H1 (cell line): ENCODE measurements around the gene SAA2. TPM values are rescaled to one million over a fixed set of nuclear protein-coding genes. Genes with fewer than 3 reads are reported as not detected.
A peak's percentile ranks its signal among the peaks of the same experiment; 100 is the strongest.

ENCODE experiments used
- CTCF ChIA-PET: fragments of 300-600 bp; sonication (Branson Sonifier 250); formaldehyde crosslinking; loops from one replicate; lab custom pipeline; 2021; ENCODE audit not compliant: partially characterized antibody; lab: Charles Lee
- POLR2A ChIA-PET: fragments of 300-600 bp; sonication (Branson Sonifier 250); formaldehyde crosslinking; loops from one replicate; lab custom pipeline; 2021; ENCODE audit warnings: inconsistent platforms; ENCODE audit not compliant: partially characterized antibody; lab: Charles Lee
- DNase-seq, 2 experiments: peaks; one replicate each; pipeline versions ENCODE4 v3.0.0 to v3.0.0-alpha.2; 2010 to 2022; ENCODE audit warnings: low spot score in 2 of 2, low read depth in 1 of 2, mixed read lengths in 1 of 2
- FAIRE-seq: peaks from 2 replicates; lab custom pipeline; 2011; peaks lifted over from hg19 to GRCh38; lab: Jason Lieb, UNC
- H2AFZ ChIP-seq: 2 replicates; pipeline ENCODE4 v1.8.1; 2012; ENCODE audit warnings: low read length, inconsistent platforms
- H2AK5ac ChIP-seq: 2 replicates; pipeline ENCODE4 v1.6.1; 2013; ENCODE audit warnings: low read depth, low read length
- H2BK120ac ChIP-seq: replicated peaks from 2 replicates; pipeline ENCODE3; 2013; ENCODE audit warnings: low read depth, low read length, inconsistent platforms
- H2BK12ac ChIP-seq: 2 replicates; pipeline ENCODE4 v1.6.1; 2013; ENCODE audit warnings: low read depth, low read length
- H2BK15ac ChIP-seq: 2 replicates; pipeline ENCODE4 v1.6.1; 2013; ENCODE audit warnings: low read length
- H2BK20ac ChIP-seq: 2 replicates; pipeline ENCODE4 v1.6.1; 2013; ENCODE audit warnings: low read length
- H2BK5ac ChIP-seq: 2 replicates; pipeline ENCODE4 v1.6.1; 2013; ENCODE audit warnings: low read depth, low read length
- H3K14ac ChIP-seq: 2 replicates; pipeline ENCODE4 v1.6.1; 2013; ENCODE audit warnings: inconsistent platforms; ENCODE audit not compliant: insufficient read length
- H3K18ac ChIP-seq: 2 replicates; pipeline ENCODE4 v1.6.1; 2013; ENCODE audit warnings: low read length; ENCODE audit errors: extremely low read depth
- H3K23ac ChIP-seq: 2 replicates; pipeline ENCODE4 v1.6.1; 2013; ENCODE audit warnings: inconsistent platforms; ENCODE audit not compliant: insufficient read length
- H3K23me2 ChIP-seq: 2 replicates; pipeline ENCODE4 v1.6.1; 2013; ENCODE audit warnings: low read depth, low read length
- H3K27ac ChIP-seq: 2 replicates; pipeline ENCODE4 v1.6.1; 2011; ENCODE audit warnings: low read depth, low read length, inconsistent platforms
- H3K27me3 ChIP-seq, 4 experiments: replicated peaks in 1 of 4; 1 replicate in 1 of 4; 2 replicates in 3 of 4; pipeline versions ENCODE4 v1.6.1 to v1.8.1; 2011 to 2013; ENCODE audit warnings: low read length in 3 of 4, mild to moderate bottlenecking in 3 of 4, inconsistent platforms in 2 of 4, mixed read lengths in 2 of 4, moderate library complexity in 1 of 4; ENCODE audit not compliant: control insufficient read depth in 3 of 4, insufficient read depth in 3 of 4; ENCODE audit errors: extremely low read depth in 1 of 4
- H3K36me3 ChIP-seq, 4 experiments: 2 replicates each; pipeline versions ENCODE4 v1.6.1 to v1.8.1; 2011 to 2013; ENCODE audit warnings: mild to moderate bottlenecking in 4 of 4, low read length in 3 of 4, moderate library complexity in 2 of 4, control low read depth in 1 of 4, inconsistent platforms in 1 of 4; ENCODE audit not compliant: insufficient read depth in 4 of 4, control insufficient read depth in 2 of 4
- H3K4ac ChIP-seq: replicated peaks from 2 replicates; pipeline ENCODE3; 2013; ENCODE audit warnings: low read length, low read depth, mixed read lengths, inconsistent platforms; ENCODE audit not compliant: insufficient read length
- H3K4me1 ChIP-seq, 4 experiments: replicated peaks in 1 of 4; 1 replicate in 1 of 4; 2 replicates in 3 of 4; pipeline versions ENCODE4 v1.6.1 to v1.8.1; 2011 to 2013; ENCODE audit warnings: low read length in 3 of 4, inconsistent platforms in 2 of 4, mixed read lengths in 1 of 4; ENCODE audit not compliant: insufficient read depth in 4 of 4, control insufficient read depth in 3 of 4
- H3K4me2 ChIP-seq, 2 experiments: 2 replicates each; pipeline versions ENCODE4 v1.6.1 to v1.8.1; 2011 to 2013; ENCODE audit warnings: low read depth in 2 of 2, low read length in 2 of 2, control low read depth in 1 of 2, inconsistent platforms in 1 of 2, mild to moderate bottlenecking in 1 of 2; ENCODE audit not compliant: insufficient read depth in 1 of 2
- H3K4me3 ChIP-seq, 4 experiments: fragments of 200-600, 300-600 bp in 1 of 4; sonication (generic), shearing (Covaris generic), sonication (Bioruptor Twin) in 1 of 4; 2 replicates each; pipeline versions ENCODE4 v1.5.1 to v1.8.1; 2011 to 2016; ENCODE audit warnings: low read length in 4 of 4, low read depth in 3 of 4, control low read depth in 2 of 4, inconsistent platforms in 2 of 4, mild to moderate bottlenecking in 2 of 4, mixed read lengths in 1 of 4, moderate library complexity in 1 of 4; ENCODE audit not compliant: insufficient read depth in 2 of 4; ENCODE audit errors: extremely low read depth in 1 of 4
- H3K56ac ChIP-seq: replicated peaks from 2 replicates; pipeline ENCODE3; 2013; ENCODE audit warnings: low read depth, mild to moderate bottlenecking, mixed read lengths, low read length, inconsistent platforms; ENCODE audit not compliant: insufficient read length
- H3K79me1 ChIP-seq: 2 replicates; pipeline ENCODE4 v1.6.1; 2013; ENCODE audit warnings: low read depth, low read length, control low read depth
- H3K79me2 ChIP-seq, 2 experiments: 2 replicates each; pipeline versions ENCODE4 v1.6.1 to v1.8.1; 2012 to 2013; ENCODE audit warnings: low read length in 2 of 2, mild to moderate bottlenecking in 2 of 2, inconsistent platforms in 1 of 2; ENCODE audit not compliant: insufficient read depth in 2 of 2, control insufficient read depth in 1 of 2
- H3K9ac ChIP-seq, 4 experiments: replicated peaks in 1 of 4; 1 replicate in 1 of 4; 2 replicates in 3 of 4; pipeline versions ENCODE4 v1.6.1 to v1.8.1; 2011 to 2013; ENCODE audit warnings: low read depth in 3 of 4, low read length in 3 of 4, control low read depth in 2 of 4, mild to moderate bottlenecking in 2 of 4, moderate library complexity in 2 of 4, inconsistent platforms in 1 of 4; ENCODE audit errors: extremely low read depth in 1 of 4
- H3K9me3 ChIP-seq, 2 experiments: 2 replicates each; pipeline versions ENCODE4 v1.6.1 to v1.8.1; 2012 to 2013; ENCODE audit warnings: mild to moderate bottlenecking in 2 of 2, moderate library complexity in 2 of 2, control low read depth in 1 of 2, inconsistent platforms in 1 of 2, low read depth in 1 of 2, low read length in 1 of 2, mixed read lengths in 1 of 2; ENCODE audit not compliant: insufficient read depth in 2 of 2
- H4K20me1 ChIP-seq, 2 experiments: replicated peaks in 1 of 2; 2 replicates each; pipeline versions ENCODE3 to v1.8.1; 2011 to 2013; ENCODE audit warnings: inconsistent platforms in 2 of 2, low read length in 2 of 2, mild to moderate bottlenecking in 1 of 2; ENCODE audit not compliant: insufficient read depth in 2 of 2, control insufficient read depth in 1 of 2
- H4K5ac ChIP-seq: 2 replicates; pipeline ENCODE4 v1.6.1; 2013; ENCODE audit warnings: low read length, low read depth, mixed read lengths, inconsistent platforms; ENCODE audit not compliant: insufficient read length
- H4K8ac ChIP-seq: 2 replicates; pipeline ENCODE4 v1.8.0; 2013; ENCODE audit warnings: mild to moderate bottlenecking, moderate library complexity, low read length, inconsistent platforms; ENCODE audit not compliant: insufficient read depth; ENCODE audit errors: extremely low read depth
- H4K91ac ChIP-seq: replicated peaks from 2 replicates; pipeline ENCODE3; 2013; ENCODE audit warnings: low read length, mixed read lengths, inconsistent platforms; ENCODE audit not compliant: insufficient read length
- BRCA1 ChIP-seq: IDR thresholded peaks from 2 replicates; pipeline ENCODE4 v1.6.1; 2012; ENCODE audit warnings: low read depth, low read length, improper control_type of control experiment
- EGR1 ChIP-seq: IDR thresholded peaks from 2 replicates; pipeline ENCODE4 v1.6.1; 2011; ENCODE audit warnings: low read depth, low read length, borderline replicate concordance
- EP300 ChIP-seq, 2 experiments: IDR thresholded peaks; 1 replicate in 1 of 2; 2 replicates in 1 of 2; pipeline ENCODE4 v1.6.1; 2011 to 2012; ENCODE audit warnings: low read depth in 2 of 2, low read length in 2 of 2, mild to moderate bottlenecking in 2 of 2, borderline replicate concordance in 1 of 2, inconsistent platforms in 1 of 2, moderate library complexity in 1 of 2
- EZH2 ChIP-seq: fragments of 200-600 bp; sonication (generic); IDR thresholded peaks from 2 replicates; pipeline ENCODE4 v1.7.1; 2012; ENCODE audit warnings: low read depth, mild to moderate bottlenecking, moderate library complexity, low read length, inconsistent platforms; ENCODE audit not compliant: severe bottlenecking
- GABPA ChIP-seq: IDR thresholded peaks from 2 replicates; pipeline ENCODE4 v1.6.1; 2011; ENCODE audit warnings: mild to moderate bottlenecking, low read length, moderate library complexity, borderline replicate concordance; ENCODE audit not compliant: insufficient read depth
- JUN ChIP-seq: IDR thresholded peaks from 2 replicates; pipeline ENCODE4 v1.6.1; 2011; ENCODE audit warnings: low read depth, mild to moderate bottlenecking, improper control_type of control experiment, low read length
- JUND ChIP-seq: IDR thresholded peaks from 2 replicates; pipeline ENCODE4 v1.6.1; 2011; ENCODE audit warnings: mild to moderate bottlenecking, improper control_type of control experiment, low read length
- RFX5 ChIP-seq: IDR thresholded peaks from 2 replicates; pipeline ENCODE4 v1.6.1; 2011; ENCODE audit warnings: low read depth, low read length, improper control_type of control experiment, borderline replicate concordance
- RNF2 ChIP-seq: fragments of 200-900, 300-1000 bp; sonication (generic); IDR thresholded peaks from 2 replicates; pipeline ENCODE4 v1.7.1; 2016; ENCODE audit warnings: borderline replicate concordance, low read depth, mild to moderate bottlenecking, antibody characterized with exemption, low read length; ENCODE audit not compliant: poor library complexity, severe bottlenecking; ENCODE audit errors: missing control alignments
- SP4 ChIP-seq: IDR thresholded peaks from 2 replicates; pipeline ENCODE4 v1.6.1; 2012; ENCODE audit warnings: low read length, inconsistent platforms
- TBP ChIP-seq: IDR thresholded peaks from 2 replicates; pipeline ENCODE4 v1.6.1; 2011; ENCODE audit warnings: low read depth, low read length, improper control_type of control experiment
- YY1 ChIP-seq: IDR thresholded peaks from 2 replicates; pipeline ENCODE4 v1.6.1; 2011; ENCODE audit warnings: low read depth, mild to moderate bottlenecking, low read length
- WGBS, 2 experiments: shearing (Covaris generic) in 1 of 2; methylation state at CpG; one replicate each; pipeline versions ENCODE4 v1.1.6 to v1.1.7; 2013 to 2015; ENCODE audit warnings: low lambda C conversion rate in 2 of 2, mixed read lengths in 2 of 2, inconsistent platforms in 1 of 2, low coverage in 1 of 2, missing lambda C conversion rate in 1 of 2; ENCODE audit not compliant: insufficient replicate concordance in 2 of 2, insufficient coverage in 1 of 2, insufficient read length in 1 of 2; ENCODE audit errors: extremely low coverage in 1 of 2, missing lambda C conversion rate in 1 of 2; 5-methylcytosine and 5-hydroxymethylcytosine counted together
- polyA plus RNA-seq, 7 experiments: library from polyadenylated mRNA; depleted of rRNA in 3 of 7; stranded (reverse) in 5 of 7; unstranded in 2 of 7; fragments of >200 nt in 5 of 7; fragments of 200-250 nt in 2 of 7; gene quantifications; 1 replicate in 5 of 7; 2 replicates in 1 of 7; 4 replicates in 1 of 7; pipeline versions ENCODE4 v1.2.1 to v1.2.3, GENCODE V29; 2011 to 2013; ENCODE audit warnings: missing spikeins in 2 of 7, mixed read lengths in 2 of 7
- total RNA-seq: library from RNA; stranded (reverse); fragmentation: NEBNext Ultra II Directional; extraction: Animal tissue kit (Norgen Biotek cat#: 25700); gene quantifications from 2 replicates; pipeline ENCODE4 v1.2.1, GENCODE V29; 2021
- TF ChIP-seq, protein P1 (sequence below): IDR thresholded peaks from 2 replicates; pipeline ENCODE4 v1.6.1; 2012; ENCODE audit warnings: inconsistent platforms

Gene SAA2
- total and polyA plus RNA-seq, 2 of the 8 experiments (the other 6 are each of a cell fraction or from before 2014, with no cell fraction given) = not detected

DNA sequence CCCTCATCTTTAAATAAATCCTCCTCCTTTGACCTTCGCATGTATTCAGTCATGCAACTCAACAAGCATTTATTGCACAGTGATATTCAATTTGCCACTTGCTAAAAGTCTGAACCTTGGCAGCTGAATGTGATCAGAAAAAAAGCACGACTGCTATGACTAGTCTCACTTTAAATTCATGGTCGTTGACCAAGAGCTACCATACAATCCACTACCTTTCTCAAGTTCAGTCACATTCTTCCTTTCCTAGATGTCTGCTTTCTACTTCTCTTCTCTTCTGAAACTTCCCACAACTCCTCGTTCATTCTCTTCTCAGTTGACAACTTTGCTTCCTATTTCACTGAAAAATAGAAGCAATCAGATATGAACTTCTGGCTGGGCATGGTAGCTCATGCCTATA is 15.6 kb upstream of the SAA2 start:
- Histone ChIP-seq H3K27ac (no peak overlapping the region), H2BK20ac (no peak overlapping the region), H2BK120ac (no peak overlapping the region), H3K9me3 (no peaks in the 10 kb centered on the region; a peak in 1 of 4 replicates), H3K14ac (no peak overlapping the region), H3K4me3 (no peak overlapping the region), H3K79me1 (no peaks in the 10 kb centered on the region), H3K56ac (no peak overlapping the region), H2AFZ (no peak overlapping the region), H3K4me2 (no peak overlapping the region), H4K91ac (no peak overlapping the region), H3K18ac (no peak overlapping the region), H3K4me1 (peaks cover 0 to 3% (median under 1%) of the 10 kb centered on the region in 4 experiments; a peak in 2 of 7 replicates), H3K4ac (no peak overlapping the region), H4K5ac (no peak overlapping the region), H4K20me1 (no peaks in the 10 kb centered on the region), H3K27me3 (no peaks in the 10 kb centered on the region), H3K9ac (no peak overlapping the region), H4K8ac (no peak overlapping the region), H2BK15ac (no peak overlapping the region), H3K23me2 (no peaks in the 10 kb centered on the region; the same call in 1 of the 2 replicates), H3K23ac (no peak overlapping the region), H3K79me2 (no peaks in the 10 kb centered on the region), H3K36me3 (no peaks in the 10 kb centered on the region), H2BK12ac (0 out of 2 replicates have a peak overlapping the region, but pooled peaks have one; percentile 63), H2BK5ac (no peak overlapping the region), H2AK5ac (no peak overlapping the region)
- DNase-seq (no peak), FAIRE-seq (no peak)
- 85% methylated on average over 4 of the region's 4 CpGs; no CpG with 5 or more reads in 1 of the 2 experiments for WGBS, 2 experiments
- ChIA-PET POLR2A (interaction anchor here (0.7 kb wide), 1 partner anchor 11 kb away, joined by 3 read pairs; no protein-coding TSS in a partner anchor), CTCF (interaction anchor here (0.6 to 1.2 kb wide), 3 partner anchors 20 to 468 kb away, joined by 3 to 4 read pairs (median 4); partner anchors contain the start of gene SAAL1)
- TF ChIP-seq EP300 (IDR thresholded peaks at IDR 0.05; ENCODE audit: borderline replicate concordance in 1 of 2, low read depth in 2 of 2, low read length in 2 of 2) = no peak
- no peak for TF ChIP-seq GABPA
- TF ChIP-seq JUND = no peak
- TF ChIP-seq SP4 = no peak
- TF ChIP-seq, protein P1, sequence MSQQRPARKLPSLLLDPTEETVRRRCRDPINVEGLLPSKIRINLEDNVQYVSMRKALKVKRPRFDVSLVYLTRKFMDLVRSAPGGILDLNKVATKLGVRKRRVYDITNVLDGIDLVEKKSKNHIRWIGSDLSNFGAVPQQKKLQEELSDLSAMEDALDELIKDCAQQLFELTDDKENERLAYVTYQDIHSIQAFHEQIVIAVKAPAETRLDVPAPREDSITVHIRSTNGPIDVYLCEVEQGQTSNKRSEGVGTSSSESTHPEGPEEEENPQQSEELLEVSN = no peak
- TF ChIP-seq RNF2 = no peak
- TF ChIP-seq TBP = no peak
- TF ChIP-seq BRCA1 = no peak
- TF ChIP-seq JUN = no peak
- TF ChIP-seq EGR1 = no peak
- TF ChIP-seq RFX5 = no peak
- TF ChIP-seq YY1 = no peak
- no peak for TF ChIP-seq EZH2
